ENCODE results near the gene PRAMEF20.

The PRAMEF20 gene

DNA sequence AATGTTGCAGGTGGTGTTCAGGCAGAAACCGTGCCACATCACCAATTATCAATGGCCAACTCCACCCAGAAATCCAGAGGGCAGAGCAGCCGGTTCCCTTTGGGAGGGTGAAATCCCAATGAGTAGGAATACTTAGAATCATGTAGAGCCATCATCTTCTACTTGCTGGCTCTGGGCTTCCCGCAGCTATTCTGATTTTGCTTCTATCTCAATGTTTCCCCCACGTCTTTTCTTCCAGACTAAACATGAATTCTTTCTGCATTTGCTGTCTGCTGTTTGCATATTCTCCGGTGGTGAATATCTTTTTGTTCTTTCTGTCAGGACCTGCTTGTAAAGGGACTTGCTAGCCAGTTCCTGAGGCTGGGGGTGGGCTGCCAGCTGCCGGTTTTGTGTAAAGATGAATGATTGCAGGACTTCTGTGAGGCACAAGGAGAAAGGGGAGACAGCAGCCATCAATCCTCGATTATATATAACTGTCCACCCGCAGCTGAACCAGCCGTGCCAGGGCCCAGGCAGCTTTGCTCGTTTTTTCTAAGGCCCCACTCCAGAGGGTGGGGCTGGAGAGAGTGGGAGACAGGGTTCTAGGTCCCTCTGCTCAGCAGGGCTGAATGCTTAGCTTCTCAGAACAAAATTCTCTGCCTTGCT is 33.2 kb downstream of the PRAMEF20 start:
- H3K36me3 ChIP-seq: no peaks in the 10 kb centered on the region
- no peak for DNase-seq
- TF ChIP-seq, protein P1, sequence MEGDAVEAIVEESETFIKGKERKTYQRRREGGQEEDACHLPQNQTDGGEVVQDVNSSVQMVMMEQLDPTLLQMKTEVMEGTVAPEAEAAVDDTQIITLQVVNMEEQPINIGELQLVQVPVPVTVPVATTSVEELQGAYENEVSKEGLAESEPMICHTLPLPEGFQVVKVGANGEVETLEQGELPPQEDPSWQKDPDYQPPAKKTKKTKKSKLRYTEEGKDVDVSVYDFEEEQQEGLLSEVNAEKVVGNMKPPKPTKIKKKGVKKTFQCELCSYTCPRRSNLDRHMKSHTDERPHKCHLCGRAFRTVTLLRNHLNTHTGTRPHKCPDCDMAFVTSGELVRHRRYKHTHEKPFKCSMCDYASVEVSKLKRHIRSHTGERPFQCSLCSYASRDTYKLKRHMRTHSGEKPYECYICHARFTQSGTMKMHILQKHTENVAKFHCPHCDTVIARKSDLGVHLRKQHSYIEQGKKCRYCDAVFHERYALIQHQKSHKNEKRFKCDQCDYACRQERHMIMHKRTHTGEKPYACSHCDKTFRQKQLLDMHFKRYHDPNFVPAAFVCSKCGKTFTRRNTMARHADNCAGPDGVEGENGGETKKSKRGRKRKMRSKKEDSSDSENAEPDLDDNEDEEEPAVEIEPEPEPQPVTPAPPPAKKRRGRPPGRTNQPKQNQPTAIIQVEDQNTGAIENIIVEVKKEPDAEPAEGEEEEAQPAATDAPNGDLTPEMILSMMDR (IDR thresholded peaks at IDR 0.05; ENCODE audit: low read depth, low read length): no peak
- no peaks in the 10 kb centered on the region for H3K27me3 ChIP-seq (ENCODE audit: insufficient read depth, low read depth, severe bottlenecking)
- no peak overlapping the region for H3K27ac ChIP-seq
- H3K4me3 ChIP-seq (ENCODE audit: low read depth, low read length): no peak overlapping the region
- no peaks in the 10 kb centered on the region for H3K9me3 ChIP-seq (ENCODE audit: severe bottlenecking)

DNA sequence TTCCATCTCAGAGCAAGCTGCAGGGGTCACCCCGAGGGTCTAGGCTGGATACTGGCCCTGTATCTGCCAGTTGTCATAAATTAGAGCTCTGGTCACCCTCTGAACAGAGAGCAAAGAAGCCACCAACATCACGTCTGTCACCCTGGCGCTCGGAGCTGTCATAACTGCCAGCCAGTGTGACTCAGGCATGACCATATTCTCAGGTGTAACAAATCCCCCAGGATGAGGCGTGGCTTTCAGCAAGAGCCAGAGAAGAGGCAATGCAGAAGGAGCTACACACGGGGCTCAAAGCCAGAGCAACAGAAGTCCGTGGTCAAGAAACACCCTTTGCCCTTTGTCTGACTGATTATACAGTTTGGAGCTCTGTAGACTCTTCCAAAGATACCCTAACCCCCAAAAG is 40.0 kb downstream of the PRAMEF20 start:
- no peak overlapping the region for H3K4me3 ChIP-seq (ENCODE audit: low read depth, low read length)
- peaks cover 3% of the 10 kb centered on the region for H3K9me3 ChIP-seq (ENCODE audit: severe bottlenecking)
- H3K36me3 ChIP-seq: no peaks in the 10 kb centered on the region
- TF ChIP-seq, protein P1 (IDR thresholded peaks at IDR 0.05; ENCODE audit: low read depth, low read length): no peak
- no peak overlapping the region; the same call in 1 of the 2 replicates for H3K27ac ChIP-seq
- no peaks in the 10 kb centered on the region for H3K27me3 ChIP-seq (ENCODE audit: insufficient read depth, low read depth, severe bottlenecking)
- no peak for DNase-seq

DNA sequence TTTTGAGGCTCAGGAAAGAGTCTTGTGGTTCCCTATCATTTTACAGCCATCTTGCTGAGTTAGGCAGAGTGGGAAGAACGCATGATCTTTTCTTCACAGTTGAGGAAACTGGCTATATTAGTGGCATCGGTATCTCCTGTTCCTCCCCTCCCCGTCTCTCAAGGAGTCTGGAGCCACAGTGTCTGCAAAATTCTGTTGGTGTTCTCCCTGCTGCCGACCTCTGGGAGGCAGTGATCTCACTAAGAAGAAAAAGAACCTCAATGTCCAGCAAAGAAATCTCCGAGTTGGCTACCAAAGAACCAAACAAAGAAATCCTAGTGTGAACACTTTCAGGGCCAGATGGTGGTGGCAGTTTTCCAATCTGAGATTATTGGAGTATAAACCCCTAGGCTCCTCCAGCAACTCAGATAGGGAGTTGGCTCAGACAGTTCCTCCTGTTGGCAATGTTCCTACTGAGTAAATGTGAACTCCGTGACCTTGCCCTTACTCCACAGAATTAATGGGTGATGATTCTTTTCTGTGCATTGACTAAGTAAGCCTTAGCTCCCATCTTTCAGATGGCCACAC is 41.2 kb downstream of the PRAMEF20 start:
- Histone ChIP-seq H3K9me3 (ENCODE audit: severe bottlenecking) (peaks cover 3% of the 10 kb centered on the region), H3K36me3 (no peaks in the 10 kb centered on the region), H3K27me3 (ENCODE audit: insufficient read depth, low read depth, severe bottlenecking) (no peaks in the 10 kb centered on the region), H3K4me3 (ENCODE audit: low read depth, low read length) (no peak overlapping the region), H3K27ac (peak overlapping the region; percentile 48)
- TF ChIP-seq, protein P1 (IDR thresholded peaks at IDR 0.05; ENCODE audit: low read depth, low read length): peak; percentile 42; the same call in 1 of the 2 replicates
- DNase-seq: peak; percentile 70

DNA sequence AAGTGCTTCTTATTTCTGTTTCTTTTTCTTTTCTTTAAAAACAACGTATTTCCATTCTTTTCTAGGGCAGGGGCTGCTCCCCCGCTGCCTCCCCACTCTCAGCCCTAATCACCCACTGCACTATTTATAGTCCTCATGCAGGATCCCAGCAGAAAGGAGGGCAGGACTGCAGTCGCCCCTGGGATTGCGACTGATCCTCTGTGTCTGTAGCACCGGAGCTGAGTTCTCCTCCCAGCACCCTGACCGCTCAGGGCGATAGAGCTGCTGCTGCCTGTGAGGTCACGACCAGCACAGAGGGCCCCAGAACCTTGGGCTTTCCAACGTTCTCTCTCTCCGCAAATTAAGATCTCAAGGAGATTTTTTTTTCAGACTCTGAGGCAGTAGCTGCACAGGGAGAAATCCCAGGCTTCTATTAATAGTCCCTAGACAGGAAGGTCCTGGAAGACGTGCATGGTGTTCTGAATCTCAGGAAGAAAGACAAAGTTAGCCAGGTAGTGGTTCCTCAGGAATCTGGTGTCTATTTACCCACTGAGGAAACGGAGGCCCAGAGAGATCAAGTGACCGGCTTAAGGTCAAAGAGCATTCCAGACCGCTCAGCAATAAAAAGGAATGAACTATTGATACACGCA is 46.8 kb downstream of the PRAMEF20 start:
- Histone ChIP-seq H3K36me3 (no peaks in the 10 kb centered on the region), H3K27me3 (ENCODE audit: insufficient read depth, low read depth, severe bottlenecking) (no peaks in the 10 kb centered on the region), H3K9me3 (ENCODE audit: severe bottlenecking) (peaks cover 3% of the 10 kb centered on the region), H3K27ac (peak overlapping the region; percentile 75), H3K4me3 (ENCODE audit: low read depth, low read length) (peak overlapping the region; percentile 16)
- peak; percentile 78 for DNase-seq
- TF ChIP-seq, protein P1 (IDR thresholded peaks at IDR 0.05; ENCODE audit: low read depth, low read length): no peak

DNA sequence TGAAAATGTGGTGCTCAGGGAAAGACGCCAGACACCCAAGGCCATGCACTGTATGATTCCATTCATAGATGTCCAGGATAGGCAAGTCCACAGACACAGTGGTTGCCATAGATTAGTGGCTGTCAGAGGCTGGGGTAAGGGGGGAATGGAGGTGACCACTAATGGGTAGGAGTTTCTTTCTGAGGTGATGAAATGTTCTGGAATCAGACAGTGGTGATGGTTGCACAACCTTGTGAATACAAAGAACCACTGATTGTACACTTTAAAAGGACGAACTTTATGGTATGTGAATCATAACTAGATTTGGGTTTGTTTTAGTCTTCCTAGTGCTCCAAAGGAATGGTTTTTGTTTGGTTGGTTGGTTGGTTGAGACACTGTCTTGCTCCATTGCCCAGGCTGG is 51.7 kb downstream of the PRAMEF20 start:
- Histone ChIP-seq H3K4me3 (ENCODE audit: low read depth, low read length) (no peak overlapping the region), H3K36me3 (no peaks in the 10 kb centered on the region), H3K27me3 (ENCODE audit: insufficient read depth, low read depth, severe bottlenecking) (no peaks in the 10 kb centered on the region), H3K27ac (no peak overlapping the region), H3K9me3 (ENCODE audit: severe bottlenecking) (no peaks in the 10 kb centered on the region)
- TF ChIP-seq, protein P1 (IDR thresholded peaks at IDR 0.05; ENCODE audit: low read depth, low read length): no peak
- no peak for DNase-seq
